ENCODE data around the gene TLR1. TPM values are rescaled to one million over a fixed set of nuclear protein-coding genes. Genes with fewer than 3 reads are reported as not detected.
A peak's percentile ranks its signal among the peaks of the same experiment; 100 is the strongest.
"Not testable (repeated sequence)": the region's sequence is repeated elsewhere in the genome, so short reads cannot be mapped to it uniquely, and the experiment has no call there.

TLR1 gene
- polyA plus RNA-seq, 3 donors, result 49.8 to 117 (median 62.2) TPM

DNA sequence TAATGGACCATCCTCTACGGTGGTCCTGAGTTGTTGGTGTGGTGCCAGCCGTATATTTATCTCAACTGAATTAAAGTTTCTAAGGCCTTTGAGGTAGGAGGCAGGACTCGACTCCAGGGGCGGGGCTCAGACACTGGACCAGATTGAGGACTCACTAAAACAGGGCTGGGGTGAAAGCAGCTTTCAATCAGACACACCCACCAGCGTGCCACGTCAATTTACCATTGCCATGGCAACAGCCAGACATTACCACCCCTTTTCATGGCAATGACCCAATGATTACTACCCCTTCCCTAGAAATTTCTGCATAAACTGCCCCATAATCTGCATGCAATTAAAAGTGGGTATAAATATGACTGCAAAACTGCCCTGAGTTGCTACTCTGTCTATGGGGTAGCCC, 6.7 kb upstream of the TLR1 start:
- no peak overlapping the region for H3K9ac ChIP-seq (ENCODE audit: insufficient read depth, low read length, poor library complexity, severe bottlenecking)
- no peak overlapping the region for H2AFZ ChIP-seq (ENCODE audit: insufficient read depth, low read depth, low read length, poor library complexity, severe bottlenecking)
- H4K20me1 ChIP-seq (ENCODE audit: insufficient read depth, low read length), result no peaks in the 10 kb centered on the region
- H3K79me2 ChIP-seq (ENCODE audit: insufficient read depth, low read length), result no peaks in the 10 kb centered on the region
- no peak overlapping the region for H3K4me3 ChIP-seq (replicated peaks in 1 of 3; ENCODE audit: low read depth in 2 of 3, low read length in 3 of 3)
- no peak overlapping the region for H3K4me2 ChIP-seq (replicated peaks; ENCODE audit: extremely low read depth, low read length, poor library complexity, severe bottlenecking)
- H3K27me3 Mint-ChIP-seq (ENCODE audit: low read depth in 3 of 3), result no peaks in the 10 kb centered on the region
- peaks cover 17 to 22% of the 10 kb centered on the region in 2 donors for H3K36me3 Mint-ChIP-seq
- no peak overlapping the region for H3K4me3 Mint-ChIP-seq
- H3K27ac ChIP-seq (ENCODE audit: low read depth in 1 of 2, low read length in 2 of 2), result no peak overlapping the region
- no peaks in the 10 kb centered on the region for H3K36me3 ChIP-seq (replicated peaks in 1 of 2; ENCODE audit: control insufficient read depth in 1 of 2, insufficient read depth in 2 of 2, low read length in 2 of 2)
- H3K27ac Mint-ChIP-seq, result no peak overlapping the region
- TF ChIP-seq, protein P1, sequence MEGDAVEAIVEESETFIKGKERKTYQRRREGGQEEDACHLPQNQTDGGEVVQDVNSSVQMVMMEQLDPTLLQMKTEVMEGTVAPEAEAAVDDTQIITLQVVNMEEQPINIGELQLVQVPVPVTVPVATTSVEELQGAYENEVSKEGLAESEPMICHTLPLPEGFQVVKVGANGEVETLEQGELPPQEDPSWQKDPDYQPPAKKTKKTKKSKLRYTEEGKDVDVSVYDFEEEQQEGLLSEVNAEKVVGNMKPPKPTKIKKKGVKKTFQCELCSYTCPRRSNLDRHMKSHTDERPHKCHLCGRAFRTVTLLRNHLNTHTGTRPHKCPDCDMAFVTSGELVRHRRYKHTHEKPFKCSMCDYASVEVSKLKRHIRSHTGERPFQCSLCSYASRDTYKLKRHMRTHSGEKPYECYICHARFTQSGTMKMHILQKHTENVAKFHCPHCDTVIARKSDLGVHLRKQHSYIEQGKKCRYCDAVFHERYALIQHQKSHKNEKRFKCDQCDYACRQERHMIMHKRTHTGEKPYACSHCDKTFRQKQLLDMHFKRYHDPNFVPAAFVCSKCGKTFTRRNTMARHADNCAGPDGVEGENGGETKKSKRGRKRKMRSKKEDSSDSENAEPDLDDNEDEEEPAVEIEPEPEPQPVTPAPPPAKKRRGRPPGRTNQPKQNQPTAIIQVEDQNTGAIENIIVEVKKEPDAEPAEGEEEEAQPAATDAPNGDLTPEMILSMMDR (IDR thresholded peaks at IDR 0.05), result no peak
- intact Hi-C loops (cut with micrococcal nuclease), result no loop called here
- H3K4me1 Mint-ChIP-seq, result peaks cover 62% of the 10 kb centered on the region
- no CpG with 5 or more reads among the region's 6 CpGs for WGBS (ENCODE audit: insufficient coverage)
- no peaks in the 10 kb centered on the region for H3K9me3 ChIP-seq (replicated peaks in 1 of 2; ENCODE audit: control insufficient read depth in 1 of 2, insufficient read depth in 1 of 2, low read length in 2 of 2)
- peaks cover 57 to 58% of the 10 kb centered on the region in 2 donors for H3K4me1 ChIP-seq (ENCODE audit: control insufficient read depth in 1 of 2, insufficient read depth in 2 of 2, low read length in 2 of 2)
- no peak for DNase-seq
- H3K9me3 Mint-ChIP-seq, result peaks cover 0 to 4% (median 2%) of the 10 kb centered on the region in 7 donors
- H3K27me3 ChIP-seq (ENCODE audit: control insufficient read depth in 2 of 2, insufficient read depth in 2 of 2, low read length in 2 of 2), result no peaks in the 10 kb centered on the region

DNA sequence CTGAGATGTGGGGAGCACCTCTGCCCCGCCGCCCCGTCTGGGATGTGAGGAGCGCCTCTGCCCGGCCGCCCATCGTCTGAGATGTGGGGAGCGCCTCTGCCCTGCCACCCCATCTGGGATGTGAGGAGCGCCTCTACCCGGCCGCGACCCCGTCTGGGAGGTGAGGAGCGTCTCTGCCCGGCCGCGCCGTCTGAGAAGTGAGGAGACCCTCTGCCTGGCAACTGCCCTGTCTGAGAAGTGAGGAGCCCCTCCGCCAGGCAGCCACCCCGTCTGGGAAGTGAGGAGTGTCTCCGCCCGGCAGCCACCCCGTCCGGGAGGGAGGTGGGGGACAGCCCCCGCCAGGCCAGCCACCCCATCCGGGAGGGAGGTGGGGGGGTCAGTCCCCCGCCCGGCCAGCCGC, 2.9 kb upstream of the TLR1 start:
- intact Hi-C loops (cut with micrococcal nuclease), result loop anchor here in 1 of 2 donors (10.0 kb wide), 1 partner anchor 53 kb away; no protein-coding TSS in a partner anchor
- H3K27ac ChIP-seq (ENCODE audit: low read depth in 1 of 2, low read length in 2 of 2); H3K4me2 ChIP-seq (replicated peaks; ENCODE audit: extremely low read depth, low read length, poor library complexity, severe bottlenecking); H3K4me3 Mint-ChIP-seq; H3K27me3 Mint-ChIP-seq (ENCODE audit: low read depth in 3 of 3); H3K36me3 ChIP-seq (replicated peaks in 1 of 2; ENCODE audit: control insufficient read depth in 1 of 2, insufficient read depth in 2 of 2, low read length in 2 of 2); H3K9ac ChIP-seq (ENCODE audit: insufficient read depth, low read length, poor library complexity, severe bottlenecking); H2AFZ ChIP-seq (ENCODE audit: insufficient read depth, low read depth, low read length, poor library complexity, severe bottlenecking); H3K9me3 Mint-ChIP-seq; H4K20me1 ChIP-seq (ENCODE audit: insufficient read depth, low read length); H3K27me3 ChIP-seq (ENCODE audit: control insufficient read depth in 2 of 2, insufficient read depth in 2 of 2, low read length in 2 of 2); H3K9me3 ChIP-seq (replicated peaks in 1 of 2; ENCODE audit: control insufficient read depth in 1 of 2, insufficient read depth in 1 of 2, low read length in 2 of 2); DNase-seq; H3K4me3 ChIP-seq (replicated peaks in 1 of 3; ENCODE audit: low read depth in 2 of 3, low read length in 3 of 3): not testable (repeated sequence)
- Histone ChIP-seq H3K79me2 (ENCODE audit: insufficient read depth, low read length) (peaks cover 26% of the 10 kb centered on the region), H3K4me1 (ENCODE audit: control insufficient read depth in 1 of 2, insufficient read depth in 2 of 2, low read length in 2 of 2) (peaks cover 48 to 54% of the 10 kb centered on the region in 2 donors)
- peaks cover 17 to 20% of the 10 kb centered on the region in 2 donors for H3K36me3 Mint-ChIP-seq
- H3K4me1 Mint-ChIP-seq, result peaks cover 52% of the 10 kb centered on the region
- 95% methylated on average over 18 of the region's 29 CpGs for WGBS (ENCODE audit: insufficient coverage)
- H3K27ac Mint-ChIP-seq, result peak overlapping the region in 2 of 7 donors; percentile 15 to 52

DNA sequence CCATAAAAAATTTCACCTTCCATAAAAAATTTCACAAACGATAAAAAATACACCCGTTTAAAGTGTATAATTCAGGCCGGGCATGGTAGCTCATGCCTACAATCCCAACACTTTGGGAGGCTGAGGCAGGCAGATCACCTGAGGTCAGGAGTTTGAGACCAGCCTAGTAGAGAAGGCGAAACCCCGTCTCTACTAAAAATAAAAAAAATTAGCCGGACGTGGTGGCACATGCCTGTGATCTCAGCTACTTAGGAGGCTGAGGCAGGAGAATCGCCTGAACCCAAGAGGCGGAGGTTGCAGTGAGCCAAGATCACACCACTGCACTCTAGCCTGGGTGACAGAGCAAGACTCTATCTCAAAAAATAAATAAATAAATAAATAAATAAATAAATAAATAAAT, 1.7 kb upstream of the TLR1 start:
- Mint-ChIP-seq H3K27ac (peak overlapping the region; percentile 90 to 97 (median 96)), H3K36me3 (peaks cover 23 to 26% of the 10 kb centered on the region in 2 donors), H3K4me3 (peak overlapping the region in 1 of 2 donors; percentile 83), H3K4me1 (peaks cover 64% of the 10 kb centered on the region)
- not testable (repeated sequence) for H3K9me3 ChIP-seq (replicated peaks in 1 of 2; ENCODE audit: control insufficient read depth in 1 of 2, insufficient read depth in 1 of 2, low read length in 2 of 2); DNase-seq; H3K9ac ChIP-seq (ENCODE audit: insufficient read depth, low read length, poor library complexity, severe bottlenecking); H3K9me3 Mint-ChIP-seq; H2AFZ ChIP-seq (ENCODE audit: insufficient read depth, low read depth, low read length, poor library complexity, severe bottlenecking); H3K27me3 ChIP-seq (ENCODE audit: control insufficient read depth in 2 of 2, insufficient read depth in 2 of 2, low read length in 2 of 2); H3K27me3 Mint-ChIP-seq (ENCODE audit: low read depth in 3 of 3)
- Histone ChIP-seq H3K4me1 (ENCODE audit: control insufficient read depth in 1 of 2, insufficient read depth in 2 of 2, low read length in 2 of 2) (peaks cover 60 to 66% of the 10 kb centered on the region in 2 donors), H3K27ac (ENCODE audit: low read depth in 1 of 2, low read length in 2 of 2) (peak overlapping the region; percentile 73 to 89), H3K79me2 (ENCODE audit: insufficient read depth, low read length) (peaks cover 38% of the 10 kb centered on the region), H3K36me3 (replicated peaks in 1 of 2; ENCODE audit: control insufficient read depth in 1 of 2, insufficient read depth in 2 of 2, low read length in 2 of 2) (peaks cover 16 to 21% of the 10 kb centered on the region in 2 donors), H4K20me1 (ENCODE audit: insufficient read depth, low read length) (peaks cover 18% of the 10 kb centered on the region), H3K4me3 (replicated peaks in 1 of 3; ENCODE audit: low read depth in 2 of 3, low read length in 3 of 3) (peak overlapping the region in 1 of 3 experiments; percentile 98), H3K4me2 (replicated peaks; ENCODE audit: extremely low read depth, low read length, poor library complexity, severe bottlenecking) (peak overlapping the region; percentile 85)
- WGBS (ENCODE audit: insufficient coverage), result 90% methylated on average over 4 of the region's 9 CpGs
- intact Hi-C loops (cut with micrococcal nuclease), result loop anchor here in 1 of 2 donors (10.0 kb wide), 1 partner anchor 51 kb away; no protein-coding TSS in a partner anchor

Measured in CD14-positive monocyte (primary cell).